Transverse colon (tissue), 4 donors: Measurements from ENCODE around the gene TEX261. TPM values are rescaled to one million over a fixed set of nuclear protein-coding genes. Genes with fewer than 3 reads are reported as not detected.
"Not testable (repeated sequence)": the region's sequence is repeated elsewhere in the genome, so short reads cannot be mapped to it uniquely, and the experiment has no call there.

ENCODE experiments used
- DNase-seq: peaks from one replicate; pipeline ENCODE4 v3.0.0-alpha.2; 2019
- H3K27ac ChIP-seq, 4 donors: fragments of 200-600 bp; sonication (generic); 2 replicates each; pipeline ENCODE4 v1.5.1; 2016 to 2018; ENCODE audit warnings: inconsistent platforms in 4 of 4
- H3K27me3 ChIP-seq: fragments of 200-600 bp; sonication (generic); 2 replicates; pipeline ENCODE4 v1.5.1; 2017; ENCODE audit warnings: inconsistent platforms
- H3K36me3 ChIP-seq, 4 donors: fragments of 200-600 bp; sonication (generic); 2 replicates each; pipeline ENCODE4 v1.5.1; 2017 to 2019; ENCODE audit warnings: inconsistent platforms in 4 of 4
- H3K4me1 ChIP-seq, 4 donors: fragments of 200-600 bp; sonication (generic); 2 replicates each; pipeline ENCODE4 v1.5.1; 2017 to 2020; ENCODE audit warnings: inconsistent platforms in 4 of 4
- H3K4me3 ChIP-seq, 4 donors: fragments of 200-600 bp; sonication (generic); 1 replicate in 1 of 4; 2 replicates in 3 of 4; pipeline versions ENCODE4 v1.5.1 to v1.6.1; 2017 to 2019; ENCODE audit warnings: inconsistent platforms in 4 of 4
- H3K9me3 ChIP-seq, 2 donors: fragments of 200-600 bp; sonication (generic); 2 replicates each; pipeline ENCODE4 v1.5.1; 2017 to 2019; ENCODE audit warnings: inconsistent platforms in 2 of 2
- EP300 ChIP-seq: sonication (generic); formaldehyde crosslinking; IDR thresholded peaks from one replicate; pipeline ENCODE4 v1.6.1; 2017; ENCODE audit warnings: antibody characterized with exemption, low read depth
- POLR2A ChIP-seq: fragments of 450-650 bp; IDR thresholded peaks from one replicate; pipeline ENCODE4 v1.6.1; 2016; ENCODE audit warnings: antibody characterized with exemption, mild to moderate bottlenecking, moderate library complexity
- POLR2AphosphoS5 ChIP-seq, 3 donors: sonication (generic); formaldehyde crosslinking; IDR thresholded peaks; one replicate each; pipeline ENCODE4 v1.6.1; 2016; ENCODE audit warnings: antibody characterized with exemption in 3 of 3
- WGBS, 2 donors: methylation state at CpG; one replicate each; pipeline ENCODE4 v1.1.5; 2018; ENCODE audit warnings: low coverage in 1 of 2; 5-methylcytosine and 5-hydroxymethylcytosine counted together
- in situ Hi-C, 4 donors: fragments of 200-750 bp; cut with MboI; loops; one replicate each; pipeline versions ENCODE4 v1.15.0 to v1.15.1; 2017; ENCODE audit warnings: low sequenced_read_pairs in 3 of 4, low pct_ligation_motif_present in 1 of 4, low pct_unique_long_range_greater_than_20kb in 1 of 4
- intact Hi-C: fragments of 100-400 bp; cut with DNase I; formaldehyde crosslinking; loops from one replicate; pipeline ENCODE4 v1.15.1; 2023; ENCODE audit warnings: low total_unique reads
- total RNA-seq, 4 donors: library from RNA; depleted of rRNA; stranded (reverse); fragments of >200 nt; gene quantifications; one replicate each; pipeline ENCODE4 v1.1.0, GENCODE V29; 2016
- TF ChIP-seq, protein P1 (sequence below), 5 experiments: fragments of 200-600 bp in 3 of 5; fragments of 450-650 bp in 2 of 5; sonication (generic) in 3 of 5; IDR thresholded peaks; 1 replicate in 2 of 5; 2 replicates in 3 of 5; pipeline ENCODE4 v1.5.1; 2016 to 2017; ENCODE audit warnings: antibody characterized with exemption in 5 of 5, inconsistent platforms in 3 of 5, mild to moderate bottlenecking in 2 of 5, moderate library complexity in 1 of 5

Gene TEX261
- total RNA-seq, 4 donors from 2014 or later = 14.6 to 34.5 (median 30.5) TPM

DNA sequence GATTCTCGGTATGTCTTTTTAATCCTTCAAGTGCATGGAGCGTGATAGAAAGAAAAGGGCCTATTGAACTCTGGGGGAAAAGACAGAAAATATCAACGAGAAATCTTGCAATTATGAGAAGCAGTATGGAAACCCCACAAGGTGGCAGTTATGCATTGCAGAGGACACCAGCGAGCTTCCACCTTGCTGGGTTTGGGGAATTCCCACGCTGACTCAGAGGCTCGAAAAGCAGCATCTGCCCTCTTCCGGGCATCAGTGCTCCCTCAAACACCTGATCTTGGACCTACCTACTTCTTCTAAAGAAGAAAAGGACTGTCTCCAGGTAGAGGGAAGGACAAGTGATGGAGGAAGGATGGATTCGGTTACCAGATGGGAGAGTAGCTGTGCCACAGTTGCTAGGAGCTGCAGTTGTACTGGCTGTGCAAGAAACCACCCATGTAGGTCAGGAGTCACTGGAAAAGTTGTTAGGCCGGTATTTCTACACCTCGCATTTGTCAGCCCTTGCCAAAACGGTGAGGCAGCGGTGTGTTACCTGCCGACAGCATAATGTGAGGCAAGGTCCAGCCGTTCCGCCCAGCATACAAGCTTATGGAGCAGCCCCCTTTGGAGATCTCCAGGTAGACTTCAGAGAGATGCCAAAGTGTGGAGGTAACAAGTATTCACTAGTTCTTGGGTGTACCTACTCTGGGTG is 29.0 kb upstream of the TEX261 start:
- 32 to 80% methylated on average over 1 to 15 of the region's 15 CpGs for WGBS, 2 donors
- H3K9me3 ChIP-seq, H3K4me3 ChIP-seq, intact Hi-C loops, in situ Hi-C loops, H3K27me3 ChIP-seq, H3K36me3 ChIP-seq: not testable (repeated sequence)
- Histone ChIP-seq H3K4me1 (peaks cover 0 to 11% (median 0%) of the 10 kb centered on the region in 4 donors), H3K27ac (peak overlapping the region in 1 of 4 donors; percentile 28)
- TF ChIP-seq, protein P1, sequence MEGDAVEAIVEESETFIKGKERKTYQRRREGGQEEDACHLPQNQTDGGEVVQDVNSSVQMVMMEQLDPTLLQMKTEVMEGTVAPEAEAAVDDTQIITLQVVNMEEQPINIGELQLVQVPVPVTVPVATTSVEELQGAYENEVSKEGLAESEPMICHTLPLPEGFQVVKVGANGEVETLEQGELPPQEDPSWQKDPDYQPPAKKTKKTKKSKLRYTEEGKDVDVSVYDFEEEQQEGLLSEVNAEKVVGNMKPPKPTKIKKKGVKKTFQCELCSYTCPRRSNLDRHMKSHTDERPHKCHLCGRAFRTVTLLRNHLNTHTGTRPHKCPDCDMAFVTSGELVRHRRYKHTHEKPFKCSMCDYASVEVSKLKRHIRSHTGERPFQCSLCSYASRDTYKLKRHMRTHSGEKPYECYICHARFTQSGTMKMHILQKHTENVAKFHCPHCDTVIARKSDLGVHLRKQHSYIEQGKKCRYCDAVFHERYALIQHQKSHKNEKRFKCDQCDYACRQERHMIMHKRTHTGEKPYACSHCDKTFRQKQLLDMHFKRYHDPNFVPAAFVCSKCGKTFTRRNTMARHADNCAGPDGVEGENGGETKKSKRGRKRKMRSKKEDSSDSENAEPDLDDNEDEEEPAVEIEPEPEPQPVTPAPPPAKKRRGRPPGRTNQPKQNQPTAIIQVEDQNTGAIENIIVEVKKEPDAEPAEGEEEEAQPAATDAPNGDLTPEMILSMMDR (IDR thresholded peaks at IDR 0.05) = peak; percentile 10 to 50 (median 17)
- peak; percentile 64 for DNase-seq

DNA sequence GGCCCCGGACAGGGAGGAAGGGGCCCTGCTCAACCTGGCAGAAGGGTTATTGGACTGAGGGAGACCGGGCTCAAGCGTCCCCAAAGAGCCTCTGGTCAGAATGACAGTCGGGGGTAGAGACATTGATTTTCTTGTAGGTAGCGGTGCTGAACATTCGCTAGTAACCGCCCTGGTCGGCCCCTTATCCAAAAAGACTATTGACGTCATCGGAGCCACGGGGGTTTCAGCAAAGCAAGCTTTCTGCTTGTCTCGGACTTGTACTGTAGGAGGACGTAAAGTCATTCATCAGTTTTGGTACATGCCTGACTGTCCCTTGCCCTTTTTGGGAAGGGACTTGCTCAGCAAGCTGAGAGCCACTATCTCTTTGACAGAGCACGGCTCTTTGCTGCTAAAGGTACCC is 26.7 kb upstream of the TEX261 start:
- H3K27ac ChIP-seq, in situ Hi-C loops, H3K9me3 ChIP-seq, H3K4me3 ChIP-seq, H3K27me3 ChIP-seq, H3K36me3 ChIP-seq, DNase-seq, intact Hi-C loops: not testable (repeated sequence)
- WGBS, 2 donors = 76% methylated on average over 14 of the region's 14 CpGs; no CpG with 5 or more reads in 1 of the 2 donors
- peaks cover 0 to 11% (median 0%) of the 10 kb centered on the region in 4 donors for H3K4me1 ChIP-seq

DNA sequence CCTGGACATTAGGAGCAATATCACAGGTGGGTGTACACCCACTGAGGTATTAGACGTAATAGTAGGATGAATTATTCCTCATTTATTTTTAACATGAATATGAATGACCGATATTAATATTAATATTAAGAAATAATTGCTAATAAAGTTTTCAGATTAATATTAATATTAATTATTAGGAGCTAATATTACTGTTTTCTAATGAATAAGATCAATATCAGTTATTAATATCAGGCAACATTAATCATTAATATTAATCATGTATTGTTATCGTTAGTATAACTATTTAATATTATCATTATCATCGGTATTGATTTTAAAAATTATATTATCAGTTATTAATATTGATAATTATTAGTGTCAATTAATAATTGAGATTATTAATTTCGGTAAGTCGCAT is 25.3 kb upstream of the TEX261 start:
- intact Hi-C loops, H3K4me3 ChIP-seq, DNase-seq, H3K9me3 ChIP-seq, in situ Hi-C loops, H3K36me3 ChIP-seq, H3K27me3 ChIP-seq, H3K27ac ChIP-seq: not testable (repeated sequence)
- H3K4me1 ChIP-seq = peaks cover 0 to 11% (median 0%) of the 10 kb centered on the region in 4 donors
- 81 to 88% methylated on average over 4 to 6 of the region's 6 CpGs for WGBS, 2 donors

DNA sequence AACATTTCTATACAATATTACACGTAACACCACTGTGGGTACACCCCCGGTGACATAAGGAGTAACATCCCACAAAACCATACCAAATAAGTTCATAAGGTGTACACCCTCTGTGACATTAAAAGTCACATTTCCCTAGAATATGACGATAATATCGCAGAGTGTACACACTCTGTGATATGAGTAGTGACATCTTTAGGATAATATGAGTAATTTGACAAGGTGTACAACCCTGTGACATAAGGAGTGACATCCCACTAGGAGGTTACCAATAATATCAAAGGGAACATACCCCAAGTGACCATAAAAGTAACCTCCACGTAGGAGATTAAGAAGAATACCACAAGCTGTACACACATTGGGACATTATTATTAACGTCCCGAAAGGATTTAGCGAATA is 24.0 kb upstream of the TEX261 start:
- no peak for DNase-seq
- intact Hi-C loops (no loop called here), in situ Hi-C loops (no loop called here)
- Histone ChIP-seq H3K4me1 (peaks cover 0 to 4% (median 0%) of the 10 kb centered on the region in 4 donors), H3K9me3 (no peaks in the 10 kb centered on the region), H3K27ac (no peak overlapping the region), H3K27me3 (no peaks in the 10 kb centered on the region), H3K36me3 (no peaks in the 10 kb centered on the region), H3K4me3 (no peak overlapping the region)
- 79 to 85% methylated on average over 8 of the region's 8 CpGs for WGBS, 2 donors
- TF ChIP-seq POLR2AphosphoS5 (IDR thresholded peaks at IDR 0.05) (no peak), EP300 (no peak), POLR2A (no peak)
- TF ChIP-seq, protein P1 (IDR thresholded peaks at IDR 0.05) = no peak

DNA sequence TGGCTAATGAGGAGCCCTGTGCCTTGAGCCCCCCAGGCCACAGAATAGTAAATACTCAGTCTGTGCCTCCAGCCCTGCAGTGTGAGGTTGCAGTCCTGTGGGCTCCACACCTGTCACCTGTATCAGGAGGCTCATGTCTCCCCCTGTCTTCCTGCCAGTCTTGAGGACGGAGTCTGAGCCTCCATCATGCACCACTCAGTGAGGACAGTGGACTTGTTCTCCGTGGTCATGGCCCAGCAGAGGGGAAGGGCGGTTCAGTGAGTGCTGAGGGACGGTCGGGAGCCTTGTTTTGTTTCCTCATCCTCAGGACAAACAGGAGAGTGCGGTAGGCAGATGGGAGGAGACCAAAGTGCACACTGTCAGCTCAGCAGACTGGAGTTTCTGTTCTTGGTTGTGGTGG is 17.1 kb upstream of the TEX261 start:
- H3K27me3 ChIP-seq, intact Hi-C loops, H3K27ac ChIP-seq, in situ Hi-C loops, H3K9me3 ChIP-seq, H3K36me3 ChIP-seq, H3K4me3 ChIP-seq, DNase-seq, H3K4me1 ChIP-seq: not testable (repeated sequence)
- WGBS, 2 donors = 22% methylated on average over 6 of the region's 6 CpGs; no CpG with 5 or more reads in 1 of the 2 donors

DNA sequence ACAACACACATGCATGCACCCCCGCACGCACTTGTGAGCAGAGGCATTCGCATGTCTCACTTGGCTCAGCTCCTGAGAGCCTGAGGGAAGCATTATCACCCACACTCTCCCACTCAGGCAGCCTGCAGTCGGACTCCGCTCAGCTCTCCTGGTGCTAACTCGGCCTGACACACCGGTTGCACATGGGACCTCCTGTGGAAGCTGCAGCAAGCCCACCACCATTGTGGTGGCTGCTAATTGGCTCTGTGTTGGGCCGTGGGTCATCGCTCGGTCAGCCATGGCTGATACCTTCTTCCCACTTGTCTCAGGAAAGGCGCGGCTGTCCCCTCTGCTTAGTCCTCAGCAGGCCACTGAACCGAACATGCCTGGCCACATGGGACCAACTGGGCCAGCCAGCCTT is 13.7 kb upstream of the TEX261 start:
- Histone ChIP-seq H3K27ac (no peak overlapping the region), H3K4me1 (no peaks in the 10 kb centered on the region), H3K4me3 (no peak overlapping the region), H3K9me3 (no peaks in the 10 kb centered on the region), H3K27me3 (peaks cover 4% of the 10 kb centered on the region), H3K36me3 (no peaks in the 10 kb centered on the region)
- 95% methylated on average over 13 of the region's 13 CpGs; no CpG with 5 or more reads in 1 of the 2 donors for WGBS, 2 donors
- no peak for DNase-seq
- no peak for TF ChIP-seq POLR2AphosphoS5 (IDR thresholded peaks at IDR 0.05)
- no peak for TF ChIP-seq POLR2A
- TF ChIP-seq EP300 = no peak
- TF ChIP-seq, protein P1 (IDR thresholded peaks at IDR 0.05) = no peak
- in situ Hi-C loops (no loop called here), intact Hi-C loops (no loop called here)
